K562 (cell line): ENCODE data around the gene ADGRD1. TPM values are rescaled to one million over a fixed set of nuclear protein-coding genes. Genes with fewer than 3 reads are reported as not detected.

Experiments used
- ATAC-seq: fragments of 200-7000 bp; cut with Tn5 transposase; 3 replicates; pipeline ENCODE4 v1.9.1; 2020; ENCODE audit warnings: moderate library complexity
- BruUV-seq: library from RNA; stranded (reverse); fragments of 400-500 nt; replicated peaks from 2 replicates; lab custom pipeline; 2021; lab: Mats Ljungman, UMichigan
- CTCF ChIA-PET: fragments of 300-600 bp; formaldehyde crosslinking; extraction: SDS; loops from one replicate; lab custom pipeline; 2021; ENCODE audit warnings: low intra/inter-chr PET ratio; lab: Yijun Ruan, JAX
- POLR2A ChIA-PET: fragments of 300-600, 350-650 bp; sonication (Branson Sonifier 250); formaldehyde crosslinking; extraction: SDS; loops from one replicate; lab custom pipeline; 2021; ENCODE audit warnings: antibody characterized with exemption, inconsistent platforms; lab: Yijun Ruan, JAX
- DNase-seq, 4 experiments: peaks; one replicate each; pipeline versions ENCODE4 v3.0.0 to v3.0.0-alpha.2; 2011 to 2018; ENCODE audit warnings: low spot score in 3 of 4, mixed read lengths in 3 of 4; ENCODE audit errors: extremely low read depth in 1 of 4
- FAIRE-seq: peaks from 2 replicates; lab custom pipeline; 2011; peaks lifted over from hg19 to GRCh38; lab: Jason Lieb, UNC
- H2AFZ ChIP-seq: 2 replicates; pipeline ENCODE4 v1.6.0; 2011; ENCODE audit warnings: low read depth, low read length, control low read depth, inconsistent platforms
- H3K27ac ChIP-seq: fragments of 200-600 bp; 3 replicates; pipeline ENCODE4 v1.8.0; 2011; ENCODE audit warnings: low read depth, mild to moderate bottlenecking, control low read depth, inconsistent platforms, low read length, moderate library complexity, mixed read lengths; ENCODE audit errors: extremely low read depth
- H3K27me3 ChIP-seq, 2 experiments: fragments of 300-600 bp in 1 of 2; 2 replicates in 1 of 2; 3 replicates in 1 of 2; pipeline versions ENCODE4 v1.6.0 to v1.8.0; 2011; ENCODE audit warnings: inconsistent platforms in 2 of 2, low read length in 2 of 2, mild to moderate bottlenecking in 1 of 2, mixed read lengths in 1 of 2, moderate library complexity in 1 of 2; ENCODE audit not compliant: control insufficient read depth in 2 of 2, insufficient read depth in 2 of 2
- H3K36me3 ChIP-seq: fragments of 300-600 bp; 3 replicates; pipeline ENCODE4 v1.8.0; 2011; ENCODE audit warnings: mild to moderate bottlenecking, low read length, inconsistent platforms; ENCODE audit not compliant: control insufficient read depth, insufficient read depth
- H3K4me1 ChIP-seq, 2 experiments: fragments of 200-600 bp in 1 of 2; replicated peaks in 1 of 2; 2 replicates in 1 of 2; 3 replicates in 1 of 2; pipeline versions ENCODE4 v1.5.1 to v1.8.0; 2011; ENCODE audit warnings: inconsistent platforms in 2 of 2, low read length in 2 of 2, mild to moderate bottlenecking in 1 of 2, mixed read lengths in 1 of 2, moderate library complexity in 1 of 2; ENCODE audit not compliant: control insufficient read depth in 2 of 2, insufficient read depth in 2 of 2
- H3K4me2 ChIP-seq: 2 replicates; pipeline ENCODE4 v1.6.1; 2011; ENCODE audit warnings: low read length, control low read depth, inconsistent platforms, mixed read lengths; ENCODE audit not compliant: insufficient read depth
- H3K4me3 ChIP-seq: fragments of 200-600 bp; sonication (generic), shearing (Covaris generic); 2 replicates; pipeline ENCODE4 v1.5.1; 2016; ENCODE audit warnings: control low read depth, inconsistent platforms
- H3K79me2 ChIP-seq: fragments of 200-600 bp; 3 replicates; pipeline ENCODE4 v1.8.0; 2011; ENCODE audit warnings: low read length, inconsistent platforms; ENCODE audit not compliant: control insufficient read depth, insufficient read depth
- H3K9ac ChIP-seq, 2 experiments: 2 replicates each; pipeline versions ENCODE4 v1.6.0 to v1.6.1; 2011; ENCODE audit warnings: low read depth in 2 of 2, low read length in 2 of 2, control low read depth in 1 of 2, inconsistent platforms in 1 of 2, mild to moderate bottlenecking in 1 of 2, mixed read lengths in 1 of 2; ENCODE audit not compliant: insufficient read depth in 1 of 2
- H3K9me1 ChIP-seq: one replicate; pipeline ENCODE4 v1.6.0; 2011; ENCODE audit warnings: inconsistent platforms, mild to moderate bottlenecking, low read length, moderate library complexity; ENCODE audit not compliant: control insufficient read depth, insufficient read depth
- H3K9me3 ChIP-seq: replicated peaks from 2 replicates; pipeline ENCODE4 v1.5.1; 2011; ENCODE audit warnings: low read depth, low read length, inconsistent platforms; ENCODE audit not compliant: control insufficient read depth, insufficient read depth
- H4K20me1 ChIP-seq: replicated peaks from 2 replicates; pipeline ENCODE4 v1.6.1; 2011; ENCODE audit warnings: low read length, inconsistent platforms, mixed read lengths; ENCODE audit not compliant: control insufficient read depth, insufficient read depth
- CGGBP1 ChIP-seq: fragments of 250-450 bp; sonication (Bioruptor Pico); IDR thresholded peaks from 2 replicates; pipeline ENCODE4 v1.9.0; 2021; ENCODE audit warnings: mild to moderate bottlenecking
- HMBOX1 ChIP-seq: sonication (generic); IDR thresholded peaks from 2 replicates; pipeline ENCODE4 v1.6.1; 2016
- JUND ChIP-seq, 2 experiments: IDR thresholded peaks; 2 replicates in 1 of 2; 3 replicates in 1 of 2; pipeline ENCODE4 v1.6.1; 2011; ENCODE audit warnings: borderline replicate concordance in 2 of 2, low read depth in 2 of 2, low read length in 2 of 2, improper control_type of control experiment in 1 of 2, missing biosample characterization in 1 of 2, missing genetic modification characterization in 1 of 2, missing genetic modification reagents in 1 of 2
- MNT ChIP-seq, 2 experiments: fragments of 450-650 bp; conservative IDR thresholded peaks; 2 replicates each; pipeline ENCODE4 v1.6.1; 2017; ENCODE audit warnings: mild to moderate bottlenecking in 2 of 2, moderate library complexity in 2 of 2
- NCOA1 ChIP-seq: fragments of 450-650 bp; IDR thresholded peaks from 2 replicates; pipeline ENCODE4 v1.6.1; 2016; ENCODE audit warnings: low read depth
- RAD51 ChIP-seq: fragments of 450-650 bp; IDR thresholded peaks from 2 replicates; pipeline ENCODE4 v1.7.1; 2016; ENCODE audit warnings: low read depth, mild to moderate bottlenecking, borderline replicate concordance
- SETDB1 ChIP-seq: IDR thresholded peaks from one replicate; pipeline ENCODE4 v1.6.1; 2012; ENCODE audit warnings: low read length, control low read depth, inconsistent platforms
- ZFP36 ChIP-seq: fragments of 150-350 bp; IDR thresholded peaks from 2 replicates; pipeline ENCODE4 v1.6.1; 2018; ENCODE audit warnings: low read length, low read depth; ENCODE audit not compliant: partially characterized antibody
- WGBS: fragments of 100-300 bp; shearing (Covaris generic); methylation state at CpG from one replicate; pipeline ENCODE4 v1.1.6; 2016; ENCODE audit warnings: low coverage, mixed read lengths; ENCODE audit not compliant: insufficient coverage; ENCODE audit errors: missing lambda C conversion rate; 5-methylcytosine and 5-hydroxymethylcytosine counted together
- in situ Hi-C: fragments of 300-500 bp; cut with MboI; formaldehyde crosslinking; loops from 4 replicates; pipeline ENCODE4 v1.15.0; 2018; ENCODE audit warnings: inconsistent platforms, mixed read lengths
- intact Hi-C: fragments of 100-400 bp; cut with micrococcal nuclease; formaldehyde crosslinking; loops from 2 replicates; pipeline ENCODE4 v1.14.2; 2022
- polyA plus RNA-seq, 8 experiments: library from polyadenylated mRNA; depleted of rRNA in 4 of 8; stranded (reverse) in 5 of 8; unstranded in 3 of 8; fragments of >200 nt; fragmentation: Nextera tagmentation in 2 of 8; fragmentation: Illumina TruSeq in 1 of 8; extraction: Ambion mirVana in 2 of 8; extraction: Trizol in 1 of 8; gene quantifications; 2 replicates each; pipeline versions ENCODE4 v1.2.1 to v1.2.3, GENCODE V29; 2011 to 2014; ENCODE audit warnings: inconsistent platforms in 1 of 8, missing spikeins in 1 of 8
- total RNA-seq, 7 experiments: library from RNA; depleted of rRNA in 6 of 7; stranded (reverse); fragments of >200 nt in 6 of 7; fragmentation: Illumina TruSeq in 2 of 7; extraction: Trizol in 2 of 7; gene quantifications; 2 replicates each; pipeline versions ENCODE4 v1.2.1 to v1.2.3, GENCODE V29; 2011 to 2021; ENCODE audit warnings: low replicate concordance in 1 of 7

Gene ADGRD1
- total and polyA plus RNA-seq, 9 of the 15 experiments (the other 6 are each of a cell fraction or from before 2014, with no cell fraction given): 1.7 to 11.7 (median 3.3) TPM

GRCh38 chr12:131155131-131155530 is 201.4 kb downstream of the ADGRD1 start:
- WGBS: 2% methylated on average over 6 of the region's 6 CpGs

More at GRCh38 chr12:131155131-131155530, 201.4 kb downstream of the ADGRD1 start:
- Histone ChIP-seq H3K9me1 (peaks cover 2% of the 10 kb centered on the region), H3K27me3 (peaks cover 0 to 38% of the 10 kb centered on the region in 2 experiments), H3K4me2 (no peak overlapping the region), H3K9ac (no peak overlapping the region), H3K79me2 (no peaks in the 10 kb centered on the region), H3K9me3 (no peaks in the 10 kb centered on the region), H3K27ac (no peak overlapping the region), H3K4me3 (no peak overlapping the region), H3K36me3 (no peaks in the 10 kb centered on the region), H3K4me1 (no peaks in the 10 kb centered on the region), H2AFZ (no peak overlapping the region), H4K20me1 (no peaks in the 10 kb centered on the region)
- no peak for FAIRE-seq
- ChIA-PET POLR2A (no interaction called here), CTCF (no interaction called here)
- TF ChIP-seq ZFP36 (no peak), JUND (IDR thresholded peaks at IDR 0.05; ENCODE audit: borderline replicate concordance, low read depth, low read length) (no peak), JUND (tag; IDR thresholded peaks at IDR 0.05; ENCODE audit: borderline replicate concordance, low read depth, low read length) (no peak), MNT (conservative IDR thresholded peaks at IDR 0.05) (no peak), CGGBP1 (CRISPR knock-in tag) (no peak), SETDB1 (no peak), NCOA1 (no peak), HMBOX1 (no peak), RAD51 (no peak)
- BruUV-seq: no TSS peak
- no peak for ATAC-seq
- DNase-seq: no peak
- intact Hi-C loops (no loop called here), in situ Hi-C loops (no loop called here)
